Measurements from ENCODE around the gene LGALSL. TPM values are rescaled to one million over a fixed set of nuclear protein-coding genes. Genes with fewer than 3 reads are reported as not detected.

The LGALSL gene
- total and polyA plus RNA-seq, 2 experiments from 2014 or later: 0.43 to 0.60 TPM

- Histone ChIP-seq H3K27me3 (replicated peaks; ENCODE audit: insufficient read depth) (peaks cover 3% of the 10 kb centered on the region; the same call in 1 of the 2 replicates), H2AFZ (no peak overlapping the region), H3K79me2 (ENCODE audit: insufficient read depth) (no peaks in the 10 kb centered on the region), H3K4me1 (ENCODE audit: insufficient read depth) (peaks cover 12% of the 10 kb centered on the region), H3K9me2 (ENCODE audit: insufficient read depth) (no peaks in the 10 kb centered on the region), H3F3A (ENCODE audit: insufficient read depth) (peaks cover 12% of the 10 kb centered on the region), H3K4me3 (no peak overlapping the region), H3K27ac (no peak overlapping the region), H3K9me3 (ENCODE audit: low read depth) (no peaks in the 10 kb centered on the region), H4K20me1 (ENCODE audit: insufficient read depth) (no peaks in the 10 kb centered on the region), H3K4me2 (ENCODE audit: unreplicated experiment) (no peak overlapping the region), H3K9ac (no peak overlapping the region), H3K36me3 (ENCODE audit: low read depth) (no peaks in the 10 kb centered on the region)
- DNase-seq: no peak
- in situ Hi-C loops (cut with MboI): no loop called here
- TF ChIP-seq EZH2 (IDR thresholded peaks at IDR 0.05; ENCODE audit: insufficient read depth, poor library complexity, severe bottlenecking) (no peak), EZH2phosphoT487 (IDR thresholded peaks at IDR 0.05; ENCODE audit: insufficient read depth, low read depth) (no peak)
- WGBS, 2 experiments (ENCODE audit: low coverage in 1 of 2, low lambda C conversion rate in 2 of 2, missing lambda C conversion rate in 2 of 2): 82 to 86% methylated on average over 7 of the region's 7 CpGs
Measured at GRCh38 chr2:64461271-64462058, 7.5 kb downstream of the LGALSL start.

GRCh38 chr2:64462171-64462570 is 8.2 kb downstream of the LGALSL start:
- TF ChIP-seq EZH2phosphoT487 (IDR thresholded peaks at IDR 0.05; ENCODE audit: insufficient read depth, low read depth) (no peak), EZH2 (IDR thresholded peaks at IDR 0.05; ENCODE audit: insufficient read depth, poor library complexity, severe bottlenecking) (no peak)
- H3K4me1 ChIP-seq (ENCODE audit: insufficient read depth): peaks cover 12% of the 10 kb centered on the region
- 86 to 88% methylated on average over 3 of the region's 3 CpGs for WGBS, 2 experiments (ENCODE audit: low coverage in 1 of 2, low lambda C conversion rate in 2 of 2, missing lambda C conversion rate in 2 of 2)
- no peaks in the 10 kb centered on the region for H3K36me3 ChIP-seq (ENCODE audit: low read depth)
- no peak overlapping the region for H2AFZ ChIP-seq
- H3K4me3 ChIP-seq: no peak overlapping the region
- peaks cover 12% of the 10 kb centered on the region for H3F3A ChIP-seq (ENCODE audit: insufficient read depth)
- DNase-seq: no peak
- no peaks in the 10 kb centered on the region for H3K9me3 ChIP-seq (ENCODE audit: low read depth)
- no peak overlapping the region for H3K27ac ChIP-seq
- no peaks in the 10 kb centered on the region for H3K9me2 ChIP-seq (ENCODE audit: insufficient read depth)
- H3K9ac ChIP-seq: no peak overlapping the region
- in situ Hi-C loops (cut with MboI): no loop called here
- H3K4me2 ChIP-seq (ENCODE audit: unreplicated experiment): no peak overlapping the region
- H4K20me1 ChIP-seq (ENCODE audit: insufficient read depth): no peaks in the 10 kb centered on the region
- H3K79me2 ChIP-seq (ENCODE audit: insufficient read depth): no peaks in the 10 kb centered on the region
- peaks cover 10% of the 10 kb centered on the region; the same call in 1 of the 2 replicates for H3K27me3 ChIP-seq (replicated peaks; ENCODE audit: insufficient read depth)

GRCh38 chr2:64462940-64463700 is 9.2 kb downstream of the LGALSL start:
- H3K27ac ChIP-seq: peak overlapping the region; percentile 23; the same call in 1 of the 2 replicates
- TF ChIP-seq EZH2phosphoT487 (IDR thresholded peaks at IDR 0.05; ENCODE audit: insufficient read depth, low read depth) (no peak), EZH2 (IDR thresholded peaks at IDR 0.05; ENCODE audit: insufficient read depth, poor library complexity, severe bottlenecking) (no peak)
- H3K4me3 ChIP-seq: no peak overlapping the region
- H3K9ac ChIP-seq: no peak overlapping the region
- peak; percentile 82 for DNase-seq
- H3F3A ChIP-seq (ENCODE audit: insufficient read depth): peaks cover 12% of the 10 kb centered on the region
- peaks cover 12% of the 10 kb centered on the region for H3K4me1 ChIP-seq (ENCODE audit: insufficient read depth)
- peak overlapping the region; percentile 32 for H3K4me2 ChIP-seq (ENCODE audit: unreplicated experiment)
- H3K27me3 ChIP-seq (replicated peaks; ENCODE audit: insufficient read depth): peaks cover 11% of the 10 kb centered on the region; the same call in 1 of the 2 replicates
- H2AFZ ChIP-seq: no peak overlapping the region
- no peaks in the 10 kb centered on the region for H4K20me1 ChIP-seq (ENCODE audit: insufficient read depth)
- no peaks in the 10 kb centered on the region for H3K36me3 ChIP-seq (ENCODE audit: low read depth)
- H3K79me2 ChIP-seq (ENCODE audit: insufficient read depth): no peaks in the 10 kb centered on the region
- in situ Hi-C loops (cut with MboI): no loop called here
- no peaks in the 10 kb centered on the region for H3K9me2 ChIP-seq (ENCODE audit: insufficient read depth)
- H3K9me3 ChIP-seq (ENCODE audit: low read depth): no peaks in the 10 kb centered on the region
- WGBS, 2 experiments (ENCODE audit: low coverage in 1 of 2, low lambda C conversion rate in 2 of 2, missing lambda C conversion rate in 2 of 2): 57 to 64% methylated on average over 5 of the region's 5 CpGs

GRCh38 chr2:64463781-64464180 is 9.8 kb downstream of the LGALSL start:
- TF ChIP-seq EZH2 (IDR thresholded peaks at IDR 0.05; ENCODE audit: insufficient read depth, poor library complexity, severe bottlenecking): no peak
- TF ChIP-seq EZH2phosphoT487 (IDR thresholded peaks at IDR 0.05; ENCODE audit: insufficient read depth, low read depth): no peak
- DNase-seq: peak; percentile 86
- Histone ChIP-seq H3K4me1 (ENCODE audit: insufficient read depth) (peaks cover 12% of the 10 kb centered on the region), H3K36me3 (ENCODE audit: low read depth) (no peaks in the 10 kb centered on the region), H3K9me2 (ENCODE audit: insufficient read depth) (no peaks in the 10 kb centered on the region), H3K9ac (no peak overlapping the region), H4K20me1 (ENCODE audit: insufficient read depth) (no peaks in the 10 kb centered on the region), H3K27ac (peak overlapping the region; percentile 23; the same call in 1 of the 2 replicates), H3K4me2 (ENCODE audit: unreplicated experiment) (peak overlapping the region; percentile 32), H3K4me3 (no peak overlapping the region), H2AFZ (no peak overlapping the region), H3K79me2 (ENCODE audit: insufficient read depth) (no peaks in the 10 kb centered on the region), H3K27me3 (replicated peaks; ENCODE audit: insufficient read depth) (peaks cover 11% of the 10 kb centered on the region; the same call in 1 of the 2 replicates), H3F3A (ENCODE audit: insufficient read depth) (peaks cover 12% of the 10 kb centered on the region), H3K9me3 (ENCODE audit: low read depth) (no peaks in the 10 kb centered on the region)
- in situ Hi-C loops (cut with MboI): no loop called here
- WGBS, 2 experiments (ENCODE audit: low coverage in 1 of 2, low lambda C conversion rate in 2 of 2, missing lambda C conversion rate in 2 of 2): 86 to 94% methylated on average over 1 of the region's 1 CpG

All from GM23248 (cell line).